GM13977 (cell line): Measurements from ENCODE around the gene DEFB132.

ENCODE experiments used
- DNase-seq: peaks from one replicate; pipeline ENCODE4 v3.0.0; 2012; ENCODE audit warnings: low spot score
- CTCF ChIP-seq: IDR thresholded peaks from 2 replicates; pipeline ENCODE4 v1.5.1; 2012; ENCODE audit warnings: mild to moderate bottlenecking, control low read depth; ENCODE audit not compliant: insufficient read depth; ENCODE audit errors: extremely low read depth, missing control alignments
- in situ Hi-C: fragments of 300-500 bp; cut with MboI; formaldehyde crosslinking; loops from one replicate; pipeline ENCODE4 v1.12.0; 2022; ENCODE audit warnings: low sequenced_read_pairs, low pct_unique_long_range_greater_than_20kb, mixed read lengths, inconsistent platforms; ENCODE audit not compliant: unreplicated experiment

DEFB132 gene, protein sequence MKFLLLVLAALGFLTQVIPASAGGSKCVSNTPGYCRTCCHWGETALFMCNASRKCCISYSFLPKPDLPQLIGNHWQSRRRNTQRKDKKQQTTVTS

DNA sequence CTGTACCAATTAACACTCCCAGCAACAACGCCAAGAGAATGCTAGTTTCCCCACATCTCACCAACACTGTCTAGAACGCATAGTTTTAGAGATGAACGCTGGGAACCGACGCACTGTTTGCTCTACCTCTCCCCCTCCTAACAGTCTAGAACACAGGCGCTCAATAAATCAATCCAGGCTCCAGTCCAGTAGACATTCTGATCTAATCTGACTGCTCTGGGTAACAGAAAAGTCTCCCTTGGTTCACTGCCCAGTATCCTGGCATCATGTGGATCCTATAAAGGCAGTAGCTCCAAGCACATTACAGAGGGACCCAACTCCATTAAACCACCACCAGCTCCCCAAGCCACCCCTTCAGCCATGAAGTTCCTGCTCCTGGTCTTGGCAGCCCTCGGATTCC, at the start of gene DEFB132:
Gene DEFB132 (plus strand): TSS at position 306 of the 400 bp plus-strand sequence. CDS start 55 bp downstream, at position 361.
- DNase-seq = no peak
- in situ Hi-C loops = no loop called here
- TF ChIP-seq CTCF = no peak

DNA sequence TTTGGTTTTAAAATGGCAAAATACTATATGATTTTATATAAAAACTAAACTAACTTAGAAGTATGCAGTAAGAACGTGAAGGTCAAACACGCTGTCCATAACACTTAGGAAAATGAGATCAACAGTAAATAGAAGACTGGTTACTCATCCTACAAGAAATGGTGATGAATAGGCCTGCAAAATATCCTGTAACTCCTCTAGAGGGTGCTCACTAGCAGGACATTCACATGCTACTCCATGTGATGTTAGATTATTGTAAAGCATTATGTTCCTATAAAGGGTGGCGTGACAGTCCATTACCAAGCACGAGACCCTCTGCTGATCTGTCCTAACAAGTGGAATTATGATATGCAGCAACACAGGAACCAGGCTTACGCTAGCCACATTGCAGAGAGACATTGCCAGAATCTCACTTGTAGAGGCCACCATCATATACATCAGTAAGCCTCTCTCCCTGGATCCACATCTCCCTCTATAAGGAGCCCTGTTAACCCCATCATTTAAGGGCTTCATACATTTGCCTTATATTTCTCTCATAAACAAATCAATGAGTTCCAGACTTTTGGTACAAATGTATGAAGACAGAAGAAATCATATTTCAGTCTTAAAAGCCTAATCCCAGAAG, 48.5 kb upstream of the DEFB132 start:
- DNase-seq = peak; percentile 23
- in situ Hi-C loops = no loop called here
- TF ChIP-seq CTCF = peak; percentile 74

GRCh38 chr20:210809-211502, 46.6 kb upstream of the DEFB132 start:
- no peak for TF ChIP-seq CTCF
- no peak for DNase-seq
- in situ Hi-C loops = no loop called here

- in situ Hi-C loops = no loop called here
- no peak for DNase-seq
- no peak for TF ChIP-seq CTCF
These were observed 43.1 kb upstream of the DEFB132 start for GRCh38 chr20:214383-214782.

GRCh38 chr20:215796-216195, 41.7 kb upstream of the DEFB132 start:
- no peak for DNase-seq
- no peak for TF ChIP-seq CTCF
- in situ Hi-C loops = no loop called here

- no peak for DNase-seq
- TF ChIP-seq CTCF = no peak
- in situ Hi-C loops = no loop called here
These were observed 40.3 kb upstream of the DEFB132 start for GRCh38 chr20:217266-217665.
